Measurements from ENCODE around the gene NFKB2. TPM values are rescaled to one million over a fixed set of nuclear protein-coding genes. Genes with fewer than 3 reads are reported as not detected.
A peak's percentile ranks its signal among the peaks of the same experiment; 100 is the strongest.

Gene NFKB2
- total RNA-seq, 1 donor from 2014 or later = 15.1 TPM

DNA sequence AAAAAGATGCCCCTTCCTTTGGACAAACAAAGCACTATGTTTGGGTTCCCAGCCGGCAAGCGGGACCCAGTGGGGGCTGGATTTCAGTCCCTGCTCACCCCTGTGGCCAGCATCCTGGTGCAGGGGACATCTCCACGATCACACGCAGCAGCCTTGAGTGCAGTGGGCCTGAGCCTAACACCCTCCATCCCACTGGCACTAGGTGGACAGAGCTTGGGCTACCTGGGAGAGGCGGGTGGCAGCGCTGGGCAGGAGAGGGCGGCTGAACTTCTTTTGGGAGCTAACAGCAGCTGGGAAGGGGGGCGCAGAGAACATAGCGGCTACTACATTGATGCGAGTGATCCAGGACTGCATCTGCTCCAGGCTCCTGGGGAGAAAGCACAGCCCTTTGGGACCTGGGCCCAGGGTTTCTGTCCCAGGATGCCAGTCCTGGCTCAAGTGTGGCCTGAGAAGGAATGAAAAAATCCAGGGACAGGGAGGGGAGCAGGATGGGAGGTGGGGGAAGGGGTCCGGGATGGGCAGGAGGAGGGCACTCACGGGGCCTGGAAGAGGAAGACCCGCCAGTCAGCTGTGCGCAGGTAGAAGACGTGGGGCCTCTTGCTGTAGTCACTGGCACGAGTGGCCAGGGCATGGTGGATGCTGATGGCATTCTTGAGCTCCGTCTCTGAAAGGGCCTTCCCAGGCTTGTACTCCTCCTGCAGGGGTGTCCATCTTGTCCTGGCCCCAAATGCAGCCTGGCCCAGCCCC lies 9.0 kb downstream of the NFKB2 start:
- peak; percentile 43 for DNase-seq (ENCODE audit: missing footprints)
- ATAC-seq = no peak
- intact Hi-C loops (cut with DNase I) = no loop called here

DNA sequence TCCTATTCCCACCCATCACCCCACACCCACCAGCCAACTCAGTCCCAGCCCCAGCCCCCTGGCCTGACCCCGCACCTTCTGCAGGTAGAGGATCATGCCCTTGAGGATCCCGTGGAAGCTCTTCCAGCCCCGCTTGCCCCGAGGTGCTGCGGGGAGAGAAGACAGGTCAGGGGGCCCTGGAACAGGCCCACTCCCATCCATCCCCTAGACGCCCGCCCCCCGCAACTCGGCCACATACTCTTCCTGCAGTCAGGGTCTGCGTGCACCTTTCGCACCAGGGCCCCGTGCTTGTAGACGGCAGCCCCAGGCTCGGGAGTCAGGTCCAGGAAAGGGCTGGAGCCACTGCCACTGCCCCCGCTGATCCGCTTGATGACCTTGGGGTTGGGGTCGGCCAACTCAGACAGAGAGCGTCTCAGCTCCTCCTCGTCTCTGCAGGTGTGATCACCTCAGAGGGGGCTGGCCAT lies 9.6 kb downstream of the NFKB2 start:
- ATAC-seq (no peak), DNase-seq (ENCODE audit: missing footprints) (peak; percentile 40)
- intact Hi-C loops (cut with DNase I) = no loop called here

GRCh38 chr10:102405632-102406031 lies 10.1 kb downstream of the NFKB2 start:
- intact Hi-C loops (cut with DNase I) = no loop called here
- DNase-seq (ENCODE audit: missing footprints) = peak; percentile 9
- ATAC-seq = no peak

DNA sequence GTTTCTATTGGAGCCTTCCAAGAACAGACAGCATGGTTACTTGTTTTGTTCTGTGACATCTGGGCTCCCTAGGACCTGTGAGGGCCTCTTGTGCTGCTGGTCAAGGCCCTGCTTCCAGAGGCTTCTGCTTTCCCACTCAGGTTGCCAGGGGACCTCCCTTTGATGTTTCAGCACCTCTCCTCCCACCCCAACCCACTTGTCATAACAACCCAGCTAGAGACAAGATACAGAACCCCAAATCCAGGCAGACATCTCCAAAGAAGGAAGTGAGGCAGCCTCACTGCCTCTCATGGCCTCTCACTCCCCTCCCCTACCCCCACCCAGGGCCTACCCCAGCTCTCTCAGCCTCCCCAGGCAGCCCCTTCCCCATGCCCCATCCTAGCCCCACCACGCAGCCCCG lies 11.3 kb downstream of the NFKB2 start:
- no peak for ATAC-seq
- intact Hi-C loops (cut with DNase I) = no loop called here
- DNase-seq (ENCODE audit: missing footprints) = no peak

DNA sequence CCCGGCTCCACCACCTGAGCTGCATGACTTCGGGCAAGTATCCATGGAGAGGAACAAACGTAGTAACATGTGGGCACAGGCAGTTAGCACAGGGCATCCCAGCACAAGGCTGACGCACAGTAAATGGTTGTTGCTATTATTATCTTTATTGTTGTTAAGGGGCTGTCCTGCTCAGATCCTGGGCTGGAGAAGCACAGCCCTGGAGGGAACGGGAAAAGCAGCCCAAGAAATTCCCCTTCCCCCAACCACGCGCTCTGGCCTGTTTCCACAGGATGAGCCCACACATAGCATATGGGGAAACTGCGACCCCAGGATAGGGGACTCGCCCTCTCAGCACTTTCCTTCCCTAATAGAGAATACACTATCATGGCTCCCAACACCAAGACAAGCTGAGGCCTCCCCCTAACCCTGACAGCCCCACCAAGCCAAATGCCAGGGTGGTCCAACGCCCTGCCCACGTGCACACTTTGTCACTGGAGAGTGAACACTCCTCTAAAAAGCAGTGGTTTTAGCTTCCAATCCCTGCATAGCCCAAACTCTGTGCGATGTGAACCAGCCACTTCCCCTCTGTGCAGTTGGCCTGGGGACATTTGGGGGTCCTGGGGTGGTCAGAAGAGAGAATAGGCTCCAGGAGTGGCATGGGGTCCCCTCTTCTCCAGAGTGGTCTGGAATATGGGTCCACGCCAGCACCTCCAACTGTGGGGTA lies 12.1 kb downstream of the NFKB2 start:
- DNase-seq (ENCODE audit: missing footprints) (peak; percentile 11), ATAC-seq (no peak)
- intact Hi-C loops (cut with DNase I) = no loop called here

DNA sequence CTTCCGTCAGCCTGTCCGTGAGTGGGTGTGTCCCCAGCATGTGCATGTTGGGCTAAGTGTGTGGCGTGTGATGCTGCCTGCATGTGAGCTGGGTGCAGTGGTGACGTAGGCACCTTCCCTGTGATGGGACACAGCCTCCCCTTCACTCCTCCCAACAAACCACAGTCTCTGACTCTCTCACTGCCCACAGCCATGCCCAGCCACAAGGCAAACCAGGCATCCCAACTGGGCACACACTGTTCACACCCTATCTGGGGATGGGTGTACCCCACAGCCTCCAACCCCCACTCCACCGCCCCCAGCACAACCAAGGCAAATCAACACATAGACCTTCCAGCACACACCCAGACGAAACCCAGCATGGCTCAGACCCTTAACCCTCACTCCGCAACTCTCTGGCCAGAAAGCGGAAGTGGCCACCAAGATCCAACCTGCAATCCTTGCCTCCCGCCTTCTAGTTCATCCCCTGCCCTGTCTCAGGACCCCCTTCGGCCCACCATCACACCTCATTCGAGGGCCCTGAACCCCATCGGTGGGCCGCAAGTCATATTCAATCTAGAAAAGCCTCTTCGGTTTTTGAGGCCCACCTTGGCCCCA lies 12.7 kb downstream of the NFKB2 start:
- intact Hi-C loops (cut with DNase I) = no loop called here

GRCh38 chr10:102408728-102409603 lies 13.5 kb downstream of the NFKB2 start:
- intact Hi-C loops (cut with DNase I) = no loop called here
- DNase-seq (ENCODE audit: missing footprints) (peak; percentile 60), ATAC-seq (no peak)

More for the DNA sequence above, 12.7 kb downstream of the NFKB2 start:
- ATAC-seq (no peak), DNase-seq (ENCODE audit: missing footprints) (peak; percentile 22)

- ATAC-seq (no peak), DNase-seq (ENCODE audit: missing footprints) (peak; percentile 25)
- intact Hi-C loops (cut with DNase I) = no loop called here
These were observed 14.3 kb downstream of the NFKB2 start for GRCh38 chr10:102409604-102410428.

GRCh38 chr10:102410429-102411073 lies 15.0 kb downstream of the NFKB2 start:
- intact Hi-C loops (cut with DNase I) = no loop called here
- DNase-seq (ENCODE audit: missing footprints) (no peak), ATAC-seq (no peak)

- DNase-seq (ENCODE audit: missing footprints) (peak; percentile 37), ATAC-seq (no peak)
- intact Hi-C loops (cut with DNase I) = no loop called here
These were observed 16.1 kb downstream of the NFKB2 start for GRCh38 chr10:102411341-102412255.

GRCh38 chr10:102412293-102412692 lies 16.8 kb downstream of the NFKB2 start:
- intact Hi-C loops (cut with DNase I) = no loop called here
- DNase-seq (ENCODE audit: missing footprints) = peak; percentile 53
- ATAC-seq = no peak

- DNase-seq (ENCODE audit: missing footprints) (peak; percentile 4), ATAC-seq (no peak)
- intact Hi-C loops (cut with DNase I) = no loop called here
These were observed 17.7 kb downstream of the NFKB2 start for GRCh38 chr10:102413053-102413705.

GRCh38 chr10:102413806-102414561 lies 18.5 kb downstream of the NFKB2 start:
- DNase-seq (ENCODE audit: missing footprints) (peak; percentile 62), ATAC-seq (no peak)
- intact Hi-C loops (cut with DNase I) = no loop called here

GRCh38 chr10:102414749-102415148 lies 19.2 kb downstream of the NFKB2 start:
- ATAC-seq (no peak), DNase-seq (ENCODE audit: missing footprints) (peak; percentile 53)
- intact Hi-C loops (cut with DNase I) = no loop called here

DNA sequence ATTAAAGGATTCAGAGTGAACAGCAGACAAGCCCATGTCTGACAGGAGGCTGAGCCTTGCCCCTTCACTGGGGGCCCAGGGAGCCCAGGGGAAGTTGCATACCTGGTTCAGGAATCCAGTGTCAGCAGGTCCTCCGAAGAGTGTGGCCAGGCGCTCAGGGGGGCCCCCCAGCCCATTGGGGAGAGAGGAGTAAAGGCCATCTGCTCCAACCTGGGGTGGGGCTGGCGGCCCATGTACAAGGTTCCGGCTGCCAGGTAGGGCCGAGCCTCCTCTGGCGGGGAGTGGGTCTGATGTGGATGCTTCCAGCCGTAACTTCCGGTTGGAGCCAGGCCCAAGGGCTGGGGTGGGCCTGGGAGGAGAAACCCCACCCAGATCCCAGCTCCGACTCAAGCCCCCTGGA lies 20.8 kb downstream of the NFKB2 start:
- intact Hi-C loops (cut with DNase I) = no loop called here
- peak; percentile 58 for DNase-seq (ENCODE audit: missing footprints)
- ATAC-seq = no peak

Measured in Right ventricle myocardium inferior (tissue), 1 donor.